HG02571 (cell line): Measurements from ENCODE around the gene CEBPA.
"Not testable (repeated sequence)": the region's sequence is repeated elsewhere in the genome, so short reads cannot be mapped to it uniquely, and the experiment has no call there.

Experiments
- ATAC-seq: cut with Tn5 transposase; IDR thresholded peaks from one replicate; pipeline ENCODE4 v1.9.1; 2021; ENCODE audit warnings: mild to moderate bottlenecking, moderate library complexity; ENCODE audit not compliant: unreplicated experiment

The CEBPA gene

DNA sequence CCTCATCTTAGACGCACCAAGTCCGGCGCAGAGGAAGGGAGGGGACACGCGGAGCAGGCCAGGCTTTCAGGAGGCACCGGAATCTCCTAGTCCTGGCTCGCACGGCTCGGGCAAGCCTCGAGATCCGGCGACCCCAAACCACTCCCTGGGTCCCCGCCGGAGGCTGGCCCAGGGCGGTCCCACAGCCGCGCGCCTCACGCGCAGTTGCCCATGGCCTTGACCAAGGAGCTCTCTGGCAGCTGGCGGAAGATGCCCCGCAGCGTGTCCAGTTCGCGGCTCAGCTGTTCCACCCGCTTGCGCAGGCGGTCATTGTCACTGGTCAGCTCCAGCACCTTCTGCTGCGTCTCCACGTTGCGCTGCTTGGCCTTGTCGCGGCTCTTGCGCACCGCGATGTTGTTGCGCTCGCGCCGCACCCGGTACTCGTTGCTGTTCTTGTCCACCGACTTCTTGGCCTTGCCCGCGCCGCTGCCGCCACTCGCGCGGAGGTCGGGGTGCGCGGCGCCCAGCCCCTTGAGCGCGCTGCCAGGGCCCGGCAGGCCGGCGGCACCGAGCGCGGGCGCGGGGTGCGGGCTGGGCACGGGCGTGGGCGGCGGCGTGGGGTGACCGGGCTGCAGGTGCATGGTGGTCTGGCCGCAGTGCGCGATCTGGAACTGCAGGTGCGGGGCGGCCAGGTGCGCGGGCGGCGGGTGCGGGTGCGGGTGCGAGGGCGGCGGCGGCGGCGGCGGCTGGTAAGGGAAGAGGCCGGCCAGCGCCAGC lies 1.0 kb downstream of the CEBPA start:
- ATAC-seq: no peak

GRCh38 chr19:33300894-33301143 lies 1.5 kb downstream of the CEBPA start:
- ATAC-seq: no peak

GRCh38 chr19:33300009-33300893 lies 2.1 kb downstream of the CEBPA start:
- no peak for ATAC-seq

GRCh38 chr19:33299051-33299688 lies 3.2 kb downstream of the CEBPA start:
- no peak for ATAC-seq

DNA sequence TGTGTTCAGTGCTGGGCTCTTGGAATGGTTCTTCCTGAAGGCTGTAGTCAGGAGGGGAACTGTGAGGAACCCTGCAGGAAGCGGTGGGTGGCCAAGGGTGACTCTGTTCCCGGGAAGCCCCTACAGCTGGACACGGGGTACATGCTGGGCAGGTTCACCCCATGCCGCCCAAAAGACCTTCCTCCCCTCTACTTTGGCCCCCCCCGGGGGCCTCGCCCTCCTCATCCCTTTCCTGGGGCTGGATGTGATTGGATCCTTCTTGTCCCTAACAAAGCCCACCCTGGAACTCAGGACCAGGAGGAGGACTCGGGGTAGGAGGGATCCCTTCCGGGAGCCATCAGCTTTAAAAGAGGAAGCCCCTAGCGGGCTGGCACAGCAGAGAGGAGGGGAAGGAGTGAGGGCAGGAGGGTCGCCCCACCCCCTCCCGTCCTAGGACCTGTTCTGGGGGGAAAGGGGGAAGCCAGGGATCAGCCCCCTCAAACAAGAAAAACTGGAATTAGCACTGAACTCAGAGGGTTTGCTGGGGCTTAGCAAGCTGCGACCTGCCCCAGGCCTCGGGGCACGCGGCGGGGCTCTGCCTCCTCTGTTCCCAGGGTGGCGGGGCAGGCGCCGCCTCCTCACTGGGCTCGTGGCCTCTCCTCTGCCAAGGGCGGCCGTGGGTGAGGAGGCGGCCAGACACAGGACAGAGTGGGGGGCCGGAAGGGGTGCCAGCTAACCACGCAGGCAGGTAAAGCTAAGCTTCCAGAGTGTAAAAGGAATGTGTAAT lies 4.0 kb downstream of the CEBPA start:
- no peak for ATAC-seq

DNA sequence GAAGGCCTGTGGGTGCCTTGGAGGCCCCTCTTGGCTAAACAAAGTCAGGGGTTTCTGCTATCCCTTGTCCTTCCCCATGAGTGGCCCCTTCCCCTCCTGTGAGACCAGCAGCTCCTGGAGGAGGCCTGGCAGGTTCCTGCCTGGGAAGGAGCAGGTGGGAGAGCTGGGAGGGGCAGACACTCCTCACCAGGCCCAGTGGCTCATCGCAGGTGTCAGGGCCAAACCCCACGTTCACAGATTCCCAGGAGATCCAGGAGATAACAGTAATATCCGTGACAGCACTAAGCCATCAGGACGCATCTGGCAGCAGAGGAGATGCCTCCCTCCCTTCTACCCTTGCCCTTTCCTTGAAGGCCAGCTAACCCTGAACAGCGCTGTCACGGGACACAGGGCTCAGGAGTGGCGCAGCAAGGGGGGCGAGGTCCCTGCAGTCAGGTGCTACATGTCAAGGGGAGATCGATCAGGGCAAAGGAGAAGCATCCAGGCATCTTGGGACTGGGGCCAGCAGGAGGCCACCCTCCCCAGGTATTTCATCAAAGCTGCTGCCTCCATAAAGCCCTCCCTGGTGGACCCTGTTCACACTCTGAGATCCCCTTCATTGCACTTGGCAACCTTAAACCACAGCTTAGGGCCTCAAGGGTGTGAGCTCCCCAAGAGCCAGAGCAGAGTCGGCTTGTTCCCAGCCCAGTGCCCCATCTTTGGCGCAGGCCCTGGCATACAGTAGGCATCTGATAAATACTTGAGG lies 4.8 kb downstream of the CEBPA start:
- ATAC-seq: no peak

GRCh38 chr19:33296488-33296971 lies 5.8 kb downstream of the CEBPA start:
- ATAC-seq: no peak

DNA sequence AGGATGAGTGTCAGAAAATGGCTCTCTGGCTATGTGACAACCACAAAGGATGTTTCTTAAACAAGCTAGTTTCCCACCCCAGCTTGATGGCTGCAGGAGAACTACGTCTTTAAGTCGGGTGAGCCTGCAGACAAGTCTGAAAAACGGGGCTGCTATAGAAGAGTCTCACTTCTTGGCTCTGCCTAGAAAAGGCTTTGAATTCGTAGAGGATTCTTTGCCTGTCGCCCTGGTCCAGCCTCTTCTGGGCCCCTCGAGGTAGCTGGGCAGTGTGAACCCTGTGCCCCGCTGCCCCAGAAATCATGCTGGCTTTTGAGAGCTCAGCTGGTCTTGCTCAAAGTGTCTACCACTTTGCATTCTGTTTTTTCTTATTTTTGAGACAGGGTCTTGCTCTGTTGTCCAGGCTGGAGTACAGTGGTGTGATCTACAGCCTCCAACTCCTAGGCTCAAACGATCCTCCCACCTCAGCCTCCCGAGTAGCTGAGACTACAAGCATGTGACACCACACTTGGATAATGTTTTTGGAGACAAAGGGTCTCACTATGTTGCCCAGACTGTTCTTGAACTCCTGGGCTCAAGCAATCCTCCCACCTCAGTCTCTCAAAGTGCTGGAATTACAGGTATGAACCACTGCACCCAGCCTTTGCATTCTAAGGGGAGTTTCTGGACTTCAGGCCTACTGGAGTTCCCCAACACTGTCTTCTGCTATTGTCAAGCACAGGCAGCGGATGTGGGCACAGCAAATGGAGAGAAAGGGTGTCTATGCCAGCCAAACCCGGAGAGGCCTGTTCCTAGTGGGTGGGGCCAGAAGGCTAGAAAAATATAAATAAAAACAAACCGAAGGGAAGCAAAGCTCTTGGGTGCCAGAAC lies 6.5 kb downstream of the CEBPA start:
- no peak for ATAC-seq

- not testable (repeated sequence) for ATAC-seq
Measured at GRCh38 chr19:33295046-33295445, 7.3 kb downstream of the CEBPA start.

DNA sequence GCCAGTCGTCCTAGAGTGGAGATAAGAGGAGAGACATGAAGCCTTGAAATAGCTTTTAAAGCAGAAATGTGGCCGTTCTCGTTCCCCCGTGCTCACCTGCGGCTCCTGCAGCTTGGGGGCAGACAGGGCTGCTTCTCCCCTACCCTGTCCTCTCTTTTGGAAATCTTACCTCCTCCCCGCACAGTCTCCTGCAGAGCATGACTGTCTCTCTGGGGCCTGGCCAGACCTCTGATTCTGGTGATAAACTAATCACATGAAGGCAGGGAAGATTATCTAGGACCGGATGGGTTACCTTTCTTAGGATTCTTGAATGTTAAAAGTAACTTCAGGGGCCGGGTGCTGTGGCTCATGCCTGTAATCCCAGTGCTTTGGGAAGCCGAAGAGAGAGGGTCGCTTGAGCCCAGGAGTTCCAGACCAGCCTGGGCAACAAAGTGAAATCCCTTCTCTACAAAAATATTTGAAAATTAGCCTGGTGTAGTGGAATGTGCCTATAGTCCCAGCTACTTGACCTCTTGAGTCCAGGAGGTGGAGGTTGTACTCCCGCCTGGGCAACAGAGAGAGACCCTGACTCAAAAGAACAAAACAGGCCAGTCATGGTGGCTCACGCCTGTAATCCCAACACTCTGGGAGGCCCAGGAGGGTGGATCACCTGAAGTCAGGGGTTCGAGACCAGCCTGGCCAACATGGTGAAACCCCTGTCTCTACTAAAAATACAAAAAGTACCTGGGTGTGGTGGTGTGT lies 8.1 kb downstream of the CEBPA start:
- ATAC-seq: no peak

DNA sequence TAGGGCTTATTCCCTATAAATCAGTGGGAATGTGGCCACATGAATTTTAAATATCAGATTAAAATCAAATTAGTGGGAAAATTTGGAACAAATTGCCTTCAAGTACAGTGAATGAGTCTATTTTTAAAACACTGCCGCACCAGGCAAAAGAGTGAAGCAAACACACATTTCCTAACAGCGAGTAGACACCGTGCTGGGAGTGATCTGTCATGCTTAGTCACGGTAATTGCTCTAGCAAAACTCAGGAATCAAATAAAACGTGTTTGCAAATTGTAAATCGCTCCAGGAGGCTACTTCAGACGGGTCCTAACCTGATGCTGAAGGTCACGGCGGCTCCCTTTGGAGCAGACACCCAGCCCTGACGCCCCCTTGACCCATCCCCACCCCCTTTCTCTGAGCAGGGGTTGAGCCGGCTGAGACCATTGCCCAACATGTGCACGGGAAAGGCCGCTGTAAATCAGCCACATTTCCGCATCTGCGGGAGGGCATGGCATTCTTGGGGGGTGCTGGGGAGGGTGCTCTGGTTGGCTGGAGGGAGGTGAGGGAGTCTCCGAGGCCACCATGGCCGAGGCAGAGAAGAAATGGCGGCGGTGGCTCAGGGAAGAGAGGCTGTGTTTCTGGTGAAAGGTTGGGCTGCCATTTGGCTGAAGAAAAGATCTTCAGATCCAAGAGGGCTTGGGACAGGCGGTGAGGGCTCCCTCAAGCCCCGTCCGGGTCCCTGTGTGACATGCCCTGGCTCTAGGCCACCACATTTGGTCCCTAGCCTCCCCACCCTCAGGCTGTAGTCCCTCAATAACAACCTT lies 8.9 kb downstream of the CEBPA start:
- no peak for ATAC-seq

- ATAC-seq: no peak
Measured at GRCh38 chr19:33292595-33293254, 9.6 kb downstream of the CEBPA start.

- ATAC-seq: no peak
Measured at GRCh38 chr19:33291623-33292534, 10.5 kb downstream of the CEBPA start.

DNA sequence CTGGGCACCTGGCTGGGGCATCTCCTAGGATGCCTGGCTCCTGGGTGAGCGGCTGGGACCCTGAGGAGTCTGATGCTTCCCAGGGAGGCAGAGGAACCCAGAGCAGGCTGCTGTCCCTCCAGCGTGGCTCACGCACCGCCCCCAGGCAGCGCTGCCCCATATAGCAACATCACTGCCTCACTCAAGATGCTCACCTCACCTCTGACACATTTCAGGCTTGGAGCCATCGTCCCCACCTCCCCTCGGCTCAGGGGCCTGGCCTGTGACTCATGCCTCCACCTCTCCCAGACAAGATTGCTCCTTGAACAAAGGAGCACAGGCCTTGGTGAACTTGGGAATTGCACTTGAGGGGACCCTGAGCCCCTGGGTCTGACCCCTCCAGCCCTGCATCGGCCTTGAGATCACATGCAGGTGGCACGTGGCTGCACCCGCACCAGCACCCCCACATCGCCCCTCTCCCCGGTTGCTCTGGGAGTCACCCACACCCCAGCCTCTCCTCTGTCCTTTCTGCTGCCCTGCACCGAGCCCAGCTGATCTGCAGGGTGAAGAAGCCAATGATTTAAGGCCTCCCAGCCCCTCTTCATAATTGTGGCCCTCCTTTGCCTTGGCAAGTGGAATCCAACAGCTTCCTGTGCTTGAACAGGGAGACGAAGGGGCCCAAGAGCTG lies 11.2 kb downstream of the CEBPA start:
- ATAC-seq: no peak

GRCh38 chr19:33290082-33290815 lies 12.1 kb downstream of the CEBPA start:
- ATAC-seq: no peak
